ENCODE measurements around the gene NKX6-1. TPM values are rescaled to one million over a fixed set of nuclear protein-coding genes. Genes with fewer than 3 reads are reported as not detected.

NKX6-1 gene
- total RNA-seq, 2 donors from 2014 or later = 5.7 to 6.9 TPM

GRCh38 chr4:84492737-84493091 lies 6.4 kb downstream of the NKX6-1 start:
- no peaks in the 10 kb centered on the region for H3K36me3 ChIP-seq (replicated peaks in 1 of 2; ENCODE audit: insufficient read depth in 1 of 2, low read depth in 2 of 2)
- H3K9me3 ChIP-seq = no peaks in the 10 kb centered on the region
- DNase-seq = no peak
- peaks cover 21% of the 10 kb centered on the region for H3K4me1 ChIP-seq
- intact Hi-C loops (cut with DNase I) = no loop called here
- TF ChIP-seq CTCF (IDR thresholded peaks at IDR 0.05) = no peak
- no peak for TF ChIP-seq POLR2A (IDR thresholded peaks at IDR 0.05)
- H3K27ac ChIP-seq = peak overlapping the region in 3 of 4 donors; percentile 53 to 89 (median 86)
- ATAC-seq = no peak
- 12 to 47% methylated on average over 17 to 28 of the region's 28 CpGs for WGBS, 2 donors
- peaks cover 0 to 12% of the 10 kb centered on the region in 2 donors for H3K27me3 ChIP-seq
- H3K4me3 ChIP-seq = no peak overlapping the region

DNA sequence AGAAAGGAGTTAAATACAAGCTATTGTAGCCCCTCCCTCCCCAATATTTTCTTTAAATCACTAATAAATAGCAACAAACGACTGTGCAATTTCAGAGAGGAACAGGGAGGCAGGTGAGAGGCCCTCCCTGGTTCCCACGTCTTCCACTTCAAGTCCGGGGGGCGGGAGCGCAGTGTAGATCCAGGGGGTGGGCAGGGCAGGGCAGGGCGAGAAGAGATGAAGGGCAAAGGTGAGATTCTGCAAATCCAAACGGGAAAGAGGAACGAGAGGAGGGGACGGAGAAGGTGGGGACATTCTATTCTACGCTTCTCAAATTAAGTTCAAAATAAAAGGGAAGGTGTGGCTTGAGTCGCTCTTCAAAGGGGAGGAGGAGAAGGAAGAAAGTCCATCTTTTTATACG lies 6.8 kb downstream of the NKX6-1 start:
- H3K4me3 ChIP-seq = no peak overlapping the region
- TF ChIP-seq CTCF (IDR thresholded peaks at IDR 0.05) (no peak), POLR2A (IDR thresholded peaks at IDR 0.05) (no peak)
- H3K27me3 ChIP-seq = peaks cover 0 to 12% of the 10 kb centered on the region in 2 donors
- H3K27ac ChIP-seq = no peak overlapping the region
- intact Hi-C loops (cut with DNase I) = no loop called here
- H3K9me3 ChIP-seq = no peaks in the 10 kb centered on the region
- peaks cover 16% of the 10 kb centered on the region for H3K4me1 ChIP-seq
- no peak for DNase-seq
- ATAC-seq = no peak
- no peaks in the 10 kb centered on the region for H3K36me3 ChIP-seq (replicated peaks in 1 of 2; ENCODE audit: insufficient read depth in 1 of 2, low read depth in 2 of 2)
- 26 to 41% methylated on average over 10 to 12 of the region's 12 CpGs for WGBS, 2 donors

DNA sequence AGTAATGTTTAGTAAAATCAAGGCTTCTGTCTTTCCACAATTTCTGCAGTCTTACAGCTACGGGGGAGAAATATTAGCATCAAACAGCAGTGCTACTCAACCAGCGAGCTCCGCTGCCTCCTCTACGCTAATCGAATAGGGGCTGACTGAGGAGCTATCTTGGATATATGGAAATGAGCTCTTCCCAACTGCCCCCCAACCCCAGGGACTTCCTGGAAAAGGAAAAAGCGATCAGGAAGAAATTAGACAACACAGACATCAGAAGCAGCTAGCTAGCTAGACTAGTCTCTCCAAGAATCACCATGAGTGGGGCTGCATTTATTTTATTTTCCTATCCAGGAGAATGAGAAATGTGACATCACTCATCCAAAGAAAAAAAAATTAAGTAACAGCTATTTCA lies 7.6 kb downstream of the NKX6-1 start:
- Histone ChIP-seq H3K9me3 (no peaks in the 10 kb centered on the region), H3K4me1 (peaks cover 15% of the 10 kb centered on the region), H3K27me3 (peaks cover 0 to 12% of the 10 kb centered on the region in 2 donors), H3K36me3 (replicated peaks in 1 of 2; ENCODE audit: insufficient read depth in 1 of 2, low read depth in 2 of 2) (no peaks in the 10 kb centered on the region), H3K27ac (no peak overlapping the region), H3K4me3 (no peak overlapping the region)
- intact Hi-C loops (cut with DNase I) = no loop called here
- 68 to 76% methylated on average over 6 of the region's 6 CpGs for WGBS, 2 donors
- DNase-seq (no peak), ATAC-seq (no peak)
- TF ChIP-seq CTCF (IDR thresholded peaks at IDR 0.05) (no peak), POLR2A (IDR thresholded peaks at IDR 0.05) (no peak)

DNA sequence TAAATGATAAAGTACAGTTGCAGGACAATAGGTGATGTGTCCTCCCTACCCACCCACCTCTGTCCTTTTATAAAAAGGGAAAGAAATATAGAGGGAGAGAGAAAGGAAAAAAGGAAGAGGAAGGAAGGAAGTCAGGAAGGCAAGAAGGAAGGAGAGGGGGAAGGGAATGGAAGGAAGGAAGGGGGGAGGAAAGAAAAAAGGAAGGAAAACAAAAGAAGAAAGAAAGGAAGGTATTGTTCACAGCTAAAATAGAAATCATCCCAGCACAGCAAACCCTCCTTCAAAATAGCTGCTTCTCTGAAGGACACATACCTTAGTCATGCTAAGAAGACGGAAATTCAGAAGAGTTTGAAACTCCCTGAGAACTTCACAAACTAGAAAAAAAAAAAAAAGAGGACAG lies 8.4 kb downstream of the NKX6-1 start:
- Histone ChIP-seq H3K27me3 (peaks cover 0 to 12% of the 10 kb centered on the region in 2 donors), H3K36me3 (replicated peaks in 1 of 2; ENCODE audit: insufficient read depth in 1 of 2, low read depth in 2 of 2) (no peaks in the 10 kb centered on the region), H3K4me1 (peaks cover 15% of the 10 kb centered on the region), H3K4me3 (no peak overlapping the region), H3K9me3 (no peaks in the 10 kb centered on the region), H3K27ac (no peak overlapping the region)
- no peak for TF ChIP-seq CTCF (IDR thresholded peaks at IDR 0.05)
- TF ChIP-seq POLR2A (IDR thresholded peaks at IDR 0.05) = no peak
- no peak for ATAC-seq
- WGBS, 2 donors = 63 to 80% methylated on average over 1 of the region's 1 CpG
- intact Hi-C loops (cut with DNase I) = no loop called here
- no peak for DNase-seq

DNA sequence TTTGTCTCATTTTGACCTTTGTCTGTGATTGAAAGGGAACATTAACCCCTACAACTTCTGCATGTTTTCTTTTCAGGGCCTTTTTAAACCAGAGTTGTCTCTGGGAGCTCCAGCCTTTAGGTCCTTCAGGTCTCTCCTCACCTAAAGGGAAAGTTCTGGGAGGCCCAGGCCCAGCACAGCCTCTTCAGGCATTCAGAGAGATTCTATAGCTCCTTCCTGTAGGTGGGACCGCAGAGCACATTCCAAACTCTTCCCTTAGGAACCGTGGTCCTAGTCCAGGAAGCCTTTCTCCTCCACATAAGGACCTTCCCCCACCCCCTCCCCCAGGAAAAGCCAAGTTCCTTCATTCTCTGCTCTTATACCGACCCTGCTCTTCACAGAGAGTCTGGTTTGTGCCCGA lies 14.9 kb downstream of the NKX6-1 start:
- TF ChIP-seq POLR2A (IDR thresholded peaks at IDR 0.05) (no peak), CTCF (IDR thresholded peaks at IDR 0.05) (no peak)
- Histone ChIP-seq H3K4me3 (no peak overlapping the region), H3K27ac (no peak overlapping the region), H3K9me3 (no peaks in the 10 kb centered on the region), H3K36me3 (replicated peaks in 1 of 2; ENCODE audit: insufficient read depth in 1 of 2, low read depth in 2 of 2) (no peaks in the 10 kb centered on the region), H3K4me1 (no peaks in the 10 kb centered on the region), H3K27me3 (no peaks in the 10 kb centered on the region)
- WGBS, 2 donors = 65 to 76% methylated on average over 4 of the region's 4 CpGs
- intact Hi-C loops (cut with DNase I) = no loop called here
- DNase-seq = no peak
- ATAC-seq = no peak

All from body of pancreas (tissue), 4 donors.